Stimulated activated CD4-positive, alpha-beta T cell treated with anti-CD3 and anti-CD28 coated beads, Interleukin-1b, Interleukin-23, amount 100 ng/mL, for 1 hour (primary cell): ENCODE results near the gene DYNLRB1.
"Not testable (repeated sequence)": the region's sequence is repeated elsewhere in the genome, so short reads cannot be mapped to it uniquely, and the experiment has no call there.

Source experiments
- DNase-seq, 2 donors: peaks; one replicate each; pipeline ENCODE4 v3.0.0-alpha.2; 2020; ENCODE audit warnings: low read depth in 2 of 2

Gene DYNLRB1

DNA sequence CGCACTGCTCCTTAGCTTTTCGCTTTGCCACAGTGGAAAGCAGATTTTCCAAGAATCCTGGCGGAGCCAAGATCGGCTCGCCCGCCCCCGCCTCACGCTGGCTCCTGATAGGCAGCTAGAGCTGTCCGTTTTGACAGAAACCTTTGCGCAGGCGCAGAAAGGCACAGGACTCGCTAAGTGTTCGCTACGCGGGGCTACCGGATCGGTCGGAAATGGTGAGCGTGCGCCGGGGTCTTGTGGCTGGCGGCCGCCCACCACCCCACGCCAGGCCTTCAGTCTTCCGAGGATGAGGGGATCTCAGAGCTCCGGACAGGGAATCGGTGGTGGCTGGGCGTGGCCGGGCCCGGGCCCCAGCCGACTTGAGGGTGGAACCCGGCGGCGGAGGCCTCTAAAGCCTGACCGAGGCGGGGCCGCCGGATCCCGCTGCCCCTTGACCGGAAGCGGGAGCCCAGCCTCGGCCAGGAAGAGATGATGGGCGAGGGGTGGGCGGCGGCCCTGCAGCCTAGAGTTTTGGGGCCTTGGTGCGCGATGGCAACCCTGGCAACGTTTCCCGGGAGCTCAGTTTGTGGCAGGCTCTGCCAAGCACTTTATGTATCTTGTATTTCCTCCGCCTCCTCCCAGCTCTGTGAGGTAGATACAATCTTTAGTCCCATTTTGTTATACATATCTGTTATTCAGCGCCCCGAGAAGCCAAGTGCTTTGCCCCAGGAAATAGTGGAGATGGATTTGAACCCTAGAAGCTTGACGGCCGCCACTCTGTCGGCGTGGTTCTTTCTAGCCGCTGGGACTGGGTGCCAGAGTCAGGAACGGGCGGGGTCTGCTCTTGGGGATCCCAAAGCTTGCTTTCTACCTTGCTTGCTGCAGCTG, at the start of gene DYNLRB1:
Gene DYNLRB1 (plus strand): TSS at position 176 of the 867 bp plus-strand sequence. CDS start 37 bp downstream, at position 213.
- peak; percentile 85 to 86 for DNase-seq

GRCh38 chr20:34468951-34469350, 47.3 kb upstream of the DYNLRB1 start:
- DNase-seq: no peak

DNA sequence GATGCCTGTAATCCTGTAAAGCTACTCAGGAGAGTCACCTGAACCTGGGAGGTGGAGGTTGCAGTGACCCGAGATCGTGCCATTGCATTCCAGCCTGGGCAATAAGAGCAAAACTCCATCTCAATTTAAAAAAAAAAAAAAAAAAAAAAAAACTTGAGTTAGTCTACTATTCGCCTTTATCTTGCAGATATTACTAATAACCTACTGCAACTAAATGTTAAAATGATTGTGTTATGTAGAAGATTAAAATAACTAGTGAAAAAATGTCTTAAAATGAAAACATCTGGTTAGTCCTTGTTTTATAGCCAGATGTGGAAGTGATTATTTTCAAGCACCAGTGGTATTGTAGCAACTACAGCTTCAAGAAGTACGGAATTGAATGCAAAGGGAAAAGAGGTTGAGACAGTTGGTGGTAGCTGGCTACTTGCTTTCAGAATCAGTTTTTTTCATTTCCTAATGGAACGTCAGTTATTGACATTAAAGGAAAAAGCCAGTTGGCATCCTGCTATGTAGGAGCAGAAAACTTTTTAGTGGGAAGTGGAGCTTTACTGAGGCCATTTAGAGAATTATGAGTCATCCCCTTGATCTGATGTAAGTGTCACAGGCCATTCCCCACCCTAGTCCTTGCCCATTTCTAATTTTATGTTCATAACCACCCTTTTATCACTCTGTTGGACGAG, 43.8 kb upstream of the DYNLRB1 start:
- DNase-seq: no peak

- DNase-seq: no peak
Observed at GRCh38 chr20:34473262-34473883, 42.8 kb upstream of the DYNLRB1 start.

GRCh38 chr20:34475979-34476736, 40.1 kb upstream of the DYNLRB1 start:
- DNase-seq: no peak

DNA sequence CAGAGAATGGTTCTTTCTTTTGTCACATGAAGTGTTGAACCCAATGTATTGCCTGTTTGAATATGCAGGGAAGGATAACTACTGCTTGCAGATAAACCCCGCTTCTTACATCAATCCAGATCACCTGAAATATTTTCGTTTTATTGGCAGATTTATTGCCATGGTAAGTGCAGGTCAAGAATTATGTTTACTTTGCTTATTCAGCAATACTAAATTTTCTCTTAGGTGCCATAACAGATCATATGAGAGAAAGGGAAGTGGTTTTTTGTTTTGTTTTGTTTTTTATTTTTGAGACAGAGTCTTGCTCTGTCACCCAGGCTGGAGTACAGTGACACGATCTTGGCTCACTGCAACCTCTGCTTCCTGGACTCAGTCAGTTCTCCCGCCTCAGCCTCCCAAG, 36.6 kb upstream of the DYNLRB1 start:
- DNase-seq: no peak

GRCh38 chr20:34482154-34482553, 34.1 kb upstream of the DYNLRB1 start:
- DNase-seq: not testable (repeated sequence)

- DNase-seq: not testable (repeated sequence)
Observed at GRCh38 chr20:34483585-34484220, 32.5 kb upstream of the DYNLRB1 start.

DNA sequence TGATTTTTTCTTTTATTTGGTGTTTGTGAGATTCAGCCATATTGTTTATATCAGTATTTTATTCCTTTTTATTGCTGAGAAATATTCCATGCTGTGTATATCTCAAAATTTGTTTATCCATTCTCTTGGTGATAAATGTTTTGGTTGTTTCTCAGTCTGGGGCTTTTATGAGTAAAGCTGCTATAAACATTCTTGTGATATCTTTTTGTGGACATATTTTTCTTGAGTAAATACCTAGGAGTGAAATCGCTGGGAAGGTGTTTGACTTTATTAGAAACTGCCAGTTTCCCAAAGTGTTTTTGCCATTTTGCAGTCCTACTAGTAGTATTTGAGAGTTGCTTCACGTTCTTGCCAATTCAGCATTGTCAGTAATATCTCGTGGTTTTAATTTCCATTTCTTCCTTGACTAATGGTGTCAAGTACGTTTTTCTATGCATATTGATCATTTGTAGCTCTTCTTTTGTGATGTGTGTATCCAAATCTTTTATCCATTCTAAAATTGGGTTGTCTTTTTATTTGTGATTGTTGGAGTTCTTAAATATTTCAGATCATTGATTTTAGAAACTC, 31.1 kb upstream of the DYNLRB1 start:
- no peak for DNase-seq

DNA sequence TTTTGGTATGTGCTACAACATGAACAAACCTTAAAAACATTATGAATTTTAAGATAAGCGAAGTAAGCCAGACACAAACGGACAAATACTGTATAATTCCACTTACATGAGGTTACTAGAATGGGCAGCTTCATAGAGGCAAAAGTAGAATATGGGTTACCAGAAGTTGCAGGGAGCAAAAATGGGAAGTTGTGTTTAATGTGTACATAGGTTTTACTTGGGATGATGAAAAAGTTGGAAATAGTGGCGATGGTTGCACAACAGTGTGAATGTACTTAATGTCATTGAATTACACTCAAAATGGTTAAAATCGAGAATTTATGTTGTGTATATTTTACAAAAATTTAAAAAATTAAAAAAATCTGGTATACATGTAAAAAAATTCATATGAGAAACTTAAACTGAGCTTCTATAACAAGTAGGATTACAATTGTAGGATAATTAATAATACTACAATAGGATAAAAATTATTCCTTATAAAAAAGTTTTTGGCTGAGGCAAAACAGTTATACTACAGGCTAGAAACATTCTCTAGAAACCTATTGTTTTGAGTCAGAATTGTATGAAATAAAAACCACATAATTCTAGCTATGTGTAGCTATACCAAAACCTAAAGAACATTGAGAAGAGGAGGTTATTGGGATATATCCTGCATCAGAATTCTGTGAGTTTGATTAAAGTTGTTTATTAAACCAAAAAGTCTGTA, 24.8 kb upstream of the DYNLRB1 start:
- no peak for DNase-seq

DNA sequence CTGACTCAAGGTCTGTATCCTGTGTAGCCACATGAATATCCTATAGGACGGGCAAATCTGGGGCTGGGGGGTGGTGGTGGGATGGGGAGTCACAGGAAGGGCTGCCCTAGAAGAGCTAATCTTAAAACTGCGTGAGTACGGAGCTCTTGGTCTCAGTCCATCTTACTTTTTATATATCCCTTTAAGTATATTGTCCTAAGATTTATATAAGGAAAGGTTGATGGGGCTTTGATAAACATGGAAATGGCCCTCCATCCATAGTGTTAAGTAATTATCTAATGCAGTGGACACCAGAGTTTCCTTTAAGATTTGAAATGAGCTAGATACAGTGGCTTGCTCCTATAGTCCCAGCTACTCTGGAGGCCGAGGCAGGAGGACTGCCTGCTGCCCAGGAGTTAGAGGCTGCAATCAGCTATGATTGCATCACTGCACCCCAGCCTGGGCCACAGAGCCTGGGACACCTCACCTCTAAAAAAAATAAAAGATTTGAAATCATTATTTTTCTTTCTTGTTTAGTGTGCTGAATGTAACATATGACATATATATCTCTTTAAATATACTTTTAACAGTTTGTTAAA, 24.2 kb upstream of the DYNLRB1 start:
- DNase-seq: no peak

- DNase-seq: no peak
Observed at GRCh38 chr20:34493646-34494045, 22.6 kb upstream of the DYNLRB1 start.

DNA sequence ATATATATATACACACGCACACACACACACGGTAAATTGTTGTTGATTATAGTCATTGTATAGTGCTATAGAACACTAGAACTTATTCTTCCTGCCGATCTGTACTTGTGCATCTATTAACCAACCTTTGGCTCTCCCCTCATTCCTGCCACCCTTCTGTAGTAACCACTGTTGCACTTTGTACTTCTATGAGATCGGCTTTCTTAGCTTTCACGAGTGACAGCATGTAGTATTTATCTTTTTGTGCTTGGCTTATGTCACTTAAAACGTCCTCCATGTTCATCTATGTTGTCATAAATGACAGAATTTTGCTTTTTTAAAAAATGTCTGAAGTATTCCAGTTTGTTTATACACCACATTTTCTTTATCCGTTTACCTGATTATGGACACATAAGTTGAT, 20.9 kb upstream of the DYNLRB1 start:
- no peak for DNase-seq

- DNase-seq: no peak
Observed at GRCh38 chr20:34495916-34496315, 20.3 kb upstream of the DYNLRB1 start.

DNA sequence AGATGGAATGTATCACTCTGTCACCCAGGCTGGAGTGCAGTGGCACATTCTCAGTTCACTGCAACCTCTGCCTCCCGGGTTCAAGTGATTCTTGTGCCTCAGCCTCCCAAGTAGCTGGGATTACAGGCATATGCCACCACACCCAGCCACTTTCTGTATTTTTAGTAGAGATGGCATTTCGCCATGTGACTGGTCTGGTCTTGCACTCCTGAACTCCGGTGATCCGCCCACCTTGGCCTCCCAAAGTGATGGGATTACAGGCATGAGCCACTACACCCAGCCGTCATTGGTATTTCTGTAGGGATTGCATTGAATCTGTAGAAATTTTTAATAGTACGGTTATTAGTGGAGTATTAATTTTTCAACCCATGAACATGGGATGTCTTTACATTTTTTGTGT, 18.6 kb upstream of the DYNLRB1 start:
- DNase-seq: not testable (repeated sequence)

GRCh38 chr20:34500823-34501222, 15.4 kb upstream of the DYNLRB1 start:
- no peak for DNase-seq

DNA sequence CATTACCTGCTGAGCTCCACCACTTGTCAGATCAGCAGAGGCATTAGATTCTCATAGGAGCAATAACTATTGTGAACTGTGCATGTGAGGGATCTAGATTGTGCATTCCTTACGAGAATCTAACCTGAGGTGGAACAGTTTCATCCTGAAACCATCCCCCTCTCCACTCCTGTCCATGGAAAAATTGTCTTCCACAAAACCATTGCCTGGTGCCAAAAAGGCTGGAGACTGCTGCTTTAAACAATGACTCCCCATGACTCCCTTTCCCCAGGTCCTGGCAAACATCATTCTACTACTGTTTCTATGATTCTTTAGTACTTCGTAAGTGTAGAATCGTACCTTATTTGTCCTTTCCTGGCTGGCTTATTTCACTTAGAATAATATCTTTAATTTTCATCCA, 9.7 kb upstream of the DYNLRB1 start:
- no peak for DNase-seq

GRCh38 chr20:34507702-34508413, 8.4 kb upstream of the DYNLRB1 start:
- no peak for DNase-seq

GRCh38 chr20:34510575-34510974, 5.6 kb upstream of the DYNLRB1 start:
- no peak for DNase-seq
